GM12878 (cell line): Measurements from ENCODE around the gene DNAH2. TPM values are rescaled to one million over a fixed set of nuclear protein-coding genes. Genes with fewer than 3 reads are reported as not detected.

Experiments
- ATAC-seq: fragments of 200-7000 bp; cut with Tn5 transposase; 3 replicates; pipeline ENCODE4 v1.9.1; 2020; ENCODE audit warnings: mild to moderate bottlenecking, moderate library complexity
- BruUV-seq: library from RNA; stranded (reverse); fragments of 400-500 nt; replicated peaks from 2 replicates; lab custom pipeline; 2021; lab: Mats Ljungman, UMichigan
- CTCF ChIA-PET: fragments of 300-600 bp; sonication (Branson Sonifier 250); formaldehyde crosslinking; extraction: SDS; loops from one replicate; lab custom pipeline; 2021; ENCODE audit warnings: inconsistent platforms; lab: Yijun Ruan, JAX
- POLR2A ChIA-PET: fragments of 350-600 bp; formaldehyde crosslinking; extraction: SDS; loops from one replicate; lab custom pipeline; 2021; ENCODE audit warnings: inconsistent platforms; lab: Charles Lee
- RAD21 ChIA-PET: fragments of 300-600 bp; sonication (Branson Sonifier 250); formaldehyde crosslinking; loops from one replicate; lab custom pipeline; 2023; ENCODE audit warnings: antibody characterized with exemption; ENCODE audit not compliant: unreplicated experiment; lab: Charles Lee
- SMC1A ChIA-PET: fragments of 300-600 bp; sonication (Branson Sonifier 250); formaldehyde crosslinking; loops from one replicate; lab custom pipeline; 2023; ENCODE audit not compliant: unreplicated experiment, uncharacterized antibody; lab: Charles Lee
- DNase-seq: peaks from one replicate; pipeline ENCODE4 v3.0.0-alpha.2; 2011; ENCODE audit warnings: low read depth, low spot score
- FAIRE-seq: peaks from 3 replicates; lab custom pipeline; 2011; peaks lifted over from hg19 to GRCh38; lab: Jason Lieb, UNC
- H2AFZ ChIP-seq: 2 replicates; pipeline ENCODE4 v1.6.0; 2011; ENCODE audit warnings: low read depth, low read length, control low read depth; ENCODE audit not compliant: control insufficient read depth
- H3K27ac ChIP-seq: 2 replicates; pipeline ENCODE4 v1.5.1; 2011; ENCODE audit warnings: control low read depth; ENCODE audit not compliant: control insufficient read depth, insufficient read depth
- H3K27me3 ChIP-seq, 2 experiments: replicated peaks in 1 of 2; 2 replicates each; pipeline versions ENCODE4 v1.6.0 to v1.6.1; 2011; ENCODE audit warnings: low read length in 1 of 2; ENCODE audit not compliant: control insufficient read depth in 2 of 2, insufficient read depth in 2 of 2
- H3K36me3 ChIP-seq, 2 experiments: 2 replicates each; pipeline ENCODE4 v1.5.1; 2011; ENCODE audit warnings: low read length in 1 of 2; ENCODE audit not compliant: control insufficient read depth in 2 of 2, insufficient read depth in 2 of 2
- H3K4me1 ChIP-seq: 2 replicates; pipeline ENCODE4 v1.6.1; 2011; ENCODE audit warnings: mild to moderate bottlenecking, low read length, moderate library complexity, mixed read lengths; ENCODE audit not compliant: control insufficient read depth, insufficient read depth
- H3K4me2 ChIP-seq: 2 replicates; pipeline ENCODE4 v1.6.0; 2011; ENCODE audit warnings: control low read depth; ENCODE audit not compliant: control insufficient read depth, insufficient read depth
- H3K4me3 ChIP-seq: fragments of 200-600 bp; sonication (generic); 2 replicates; pipeline ENCODE4 v1.5.1; 2016
- H3K79me2 ChIP-seq: 2 replicates; pipeline ENCODE4 v1.6.0; 2011; ENCODE audit warnings: low read length; ENCODE audit not compliant: control insufficient read depth, insufficient read depth
- H3K9ac ChIP-seq: 2 replicates; pipeline ENCODE4 v1.8.0; 2011; ENCODE audit warnings: low read length, control low read depth, mixed read lengths; ENCODE audit not compliant: control insufficient read depth, insufficient read depth
- H3K9me3 ChIP-seq: replicated peaks from 3 replicates; pipeline ENCODE4 v1.5.1; 2011; ENCODE audit warnings: mild to moderate bottlenecking, low read length; ENCODE audit not compliant: control insufficient read depth, insufficient read depth
- H4K20me1 ChIP-seq: 2 replicates; pipeline ENCODE4 v1.6.0; 2011; ENCODE audit not compliant: control insufficient read depth, insufficient read depth
- BACH1 ChIP-seq: fragments of 450-650 bp; IDR thresholded peaks from 2 replicates; pipeline ENCODE4 v1.6.1; 2017; ENCODE audit warnings: mild to moderate bottlenecking, borderline replicate concordance
- JUNB ChIP-seq: IDR thresholded peaks from 2 replicates; pipeline ENCODE4 v1.6.1; 2016; ENCODE audit warnings: antibody characterized with exemption, mild to moderate bottlenecking
- MTA2 ChIP-seq: fragments of 450-650 bp; IDR thresholded peaks from 2 replicates; pipeline ENCODE4 v1.6.1; 2016; ENCODE audit warnings: low read depth, mild to moderate bottlenecking, moderate library complexity
- NFIC ChIP-seq: IDR thresholded peaks from 2 replicates; pipeline ENCODE4 v1.6.1; 2012; ENCODE audit warnings: low read depth, mild to moderate bottlenecking, inconsistent platforms, low read length, moderate library complexity
- NR2C2 ChIP-seq: IDR thresholded peaks from 2 replicates; pipeline ENCODE4 v1.6.1; 2011; ENCODE audit warnings: borderline replicate concordance, low read depth; ENCODE audit not compliant: control insufficient read depth, insufficient read length
- ZSCAN29 ChIP-seq: fragments of 450-650 bp; IDR thresholded peaks from 2 replicates; pipeline ENCODE4 v1.6.1; 2017; ENCODE audit warnings: mild to moderate bottlenecking, moderate library complexity
- WGBS: methylation state at CpG from one replicate; pipeline ENCODE4 v1.1.6; 2016; ENCODE audit warnings: low lambda C conversion rate; ENCODE audit not compliant: insufficient replicate concordance, insufficient coverage; ENCODE audit errors: missing lambda C conversion rate; 5-methylcytosine and 5-hydroxymethylcytosine counted together
- in situ Hi-C: fragments of 300-500 bp; cut with MboI; formaldehyde crosslinking; loops from 9 replicates; pipeline ENCODE4 v1.14.3; 2018; ENCODE audit warnings: mixed read lengths
- intact Hi-C: fragments of 100-400 bp; cut with micrococcal nuclease; formaldehyde crosslinking; loops from one replicate; pipeline ENCODE4 v1.14.2; 2022; ENCODE audit not compliant: unreplicated experiment
- polyA plus RNA-seq, 11 experiments: library from polyadenylated mRNA; depleted of rRNA in 4 of 11; unstranded in 6 of 11; stranded (reverse) in 5 of 11; fragments of >200 nt; fragmentation: Nextera tagmentation in 4 of 11; fragmentation: Illumina TruSeq in 1 of 11; extraction: Ambion mirVana in 4 of 11; extraction: Trizol in 1 of 11; gene quantifications; 1 replicate in 1 of 11; 2 replicates in 10 of 11; pipeline versions ENCODE4 v1.2.1 to v1.2.3, GENCODE V29; 2011 to 2016; ENCODE audit warnings: inconsistent platforms in 2 of 11, missing spikeins in 2 of 11, low read depth in 1 of 11
- total RNA-seq, 4 experiments: library from RNA; depleted of rRNA in 3 of 4; stranded (reverse); fragments of >200 nt in 3 of 4; fragmentation: Illumina TruSeq in 1 of 4; extraction: Trizol in 1 of 4; gene quantifications; 2 replicates each; pipeline versions ENCODE4 v1.2.1 to v1.2.3, GENCODE V29; 2013 to 2021

The DNAH2 gene
- total and polyA plus RNA-seq, 10 of the 15 experiments (the other 5 are each of a cell fraction or from before 2014, with no cell fraction given) = not detected

DNA sequence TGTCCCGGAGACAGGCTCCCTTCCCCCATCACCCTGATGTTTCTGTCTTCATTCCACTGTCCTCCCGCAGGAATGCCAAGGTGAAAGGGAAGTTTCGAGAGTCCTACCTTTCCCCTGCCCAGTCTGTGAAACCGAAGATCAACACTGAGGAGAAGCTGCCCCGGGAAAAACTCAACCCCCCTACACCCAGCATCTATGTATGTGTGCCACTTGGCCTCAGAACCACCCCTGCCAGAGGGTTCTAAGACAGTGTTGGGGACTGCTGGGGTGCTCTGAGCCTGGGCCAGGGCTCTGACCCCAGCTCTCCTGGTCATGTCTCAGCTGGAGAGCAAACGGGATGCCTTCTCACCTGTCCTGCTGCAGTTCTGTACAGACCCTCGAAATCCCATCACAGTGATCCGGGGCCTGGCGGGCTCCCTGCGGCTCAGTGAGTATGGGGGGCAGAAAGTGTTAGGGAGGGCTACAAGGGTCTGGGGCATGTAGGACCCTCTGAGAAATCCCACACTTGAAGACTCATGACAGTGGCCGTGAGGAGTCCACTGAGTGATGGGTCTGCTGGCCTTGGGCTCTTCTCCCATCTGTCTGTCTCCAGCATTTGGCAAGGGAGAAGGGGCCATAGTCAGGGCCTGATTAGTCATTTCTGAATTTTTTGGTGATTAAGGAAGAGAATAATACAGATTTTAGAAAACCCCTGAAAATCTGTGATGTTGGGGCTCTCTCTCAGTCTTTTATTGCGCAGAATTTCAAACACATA lies 132.4 kb downstream of the DNAH2 start:
- in situ Hi-C loops = no loop called here
- no peak for ATAC-seq

More for the DNA sequence above, 132.4 kb downstream of the DNAH2 start:
- Histone ChIP-seq H3K36me3 (peaks cover 12 to 29% of the 10 kb centered on the region in 2 experiments; a peak in 3 of 4 replicates), H4K20me1 (no peaks in the 10 kb centered on the region; the same call in 1 of the 2 replicates), H3K27ac (no peak overlapping the region), H3K4me1 (peaks cover 21% of the 10 kb centered on the region), H3K4me2 (no peak overlapping the region), H3K9me3 (no peaks in the 10 kb centered on the region), H3K79me2 (peaks cover 8% of the 10 kb centered on the region), H3K4me3 (no peak overlapping the region), H2AFZ (no peak overlapping the region), H3K9ac (no peak overlapping the region), H3K27me3 (no peaks in the 10 kb centered on the region)
- RAD21 ChIA-PET = interaction anchor here (1.4 to 2.1 kb wide), 4 partner anchors 8 to 107 kb away, joined by 6 to 27 read pairs (median 8); partner anchors contain the start of gene KDM6B
- CTCF ChIA-PET = interaction anchor here (0.8 to 3.3 kb wide), 7 partner anchors 11 to 147 kb away, joined by 3 to 47 read pairs (median 11); partner anchors contain the start of gene KDM6B
- TF ChIP-seq NFIC (no peak), MTA2 (no peak), JUNB (no peak), BACH1 (no peak), NR2C2 (no peak), ZSCAN29 (no peak)
- FAIRE-seq = no peak
- no TSS peak for BruUV-seq
- WGBS = 81% methylated on average over 12 of the region's 12 CpGs
- DNase-seq = no peak
- POLR2A ChIA-PET = interaction anchor here (1.8 kb wide), 1 partner anchor 15 kb away, joined by 10 read pairs; no protein-coding TSS in a partner anchor
- SMC1A ChIA-PET = interaction anchor here (1.1 to 2.3 kb wide), 5 partner anchors 13 to 27 kb away, joined by 4 to 14 read pairs (median 6); partner anchors contain the start of gene KDM6B
- intact Hi-C loops = no loop called here
